Left lobe of liver (tissue), 2 donors: Measurements from ENCODE around the gene WRNIP1. TPM values are rescaled to one million over a fixed set of nuclear protein-coding genes. Genes with fewer than 3 reads are reported as not detected.

Experiments
- ATAC-seq: fragments of 200-7000 bp; cut with Tn5 transposase; one replicate; pipeline ENCODE4 v1.9.1; 2020; ENCODE audit warnings: mild to moderate bottlenecking, moderate library complexity
- DNase-seq: peaks from one replicate; pipeline ENCODE4 v3.0.0-alpha.2; 2020; ENCODE audit warnings: low spot score
- total RNA-seq: library from RNA; stranded (reverse); gene quantifications from one replicate; pipeline ENCODE4 v1.2.1, GENCODE V29; 2021
- donor health status: DM: no; HTN: no; CAD: no; lungs with moderate emphysema.
- donor health status: DM: no; HTN: yes; CAD: no.

Gene WRNIP1
- total RNA-seq, 1 donor from 2014 or later = 16.5 TPM

- DNase-seq (no peak), ATAC-seq (no peak)
These were observed 37.4 kb downstream of the WRNIP1 start for GRCh38 chr6:2802521-2803060.

GRCh38 chr6:2803731-2804429, 38.7 kb downstream of the WRNIP1 start:
- no peak for DNase-seq
- ATAC-seq = no peak

- ATAC-seq (no peak), DNase-seq (no peak)
These were observed 39.3 kb downstream of the WRNIP1 start for GRCh38 chr6:2804516-2804915.

- DNase-seq (no peak), ATAC-seq (no peak)
These were observed 39.8 kb downstream of the WRNIP1 start for GRCh38 chr6:2805031-2805430.

GRCh38 chr6:2806644-2807043, 41.5 kb downstream of the WRNIP1 start:
- no peak for ATAC-seq
- no peak for DNase-seq

- DNase-seq = no peak
- ATAC-seq = peak; percentile 59
These were observed 42.3 kb downstream of the WRNIP1 start for GRCh38 chr6:2807342-2808090.

- DNase-seq = no peak
These were observed 43.8 kb downstream of the WRNIP1 start for GRCh38 chr6:2809015-2809414.

GRCh38 chr6:2810092-2810671, 45.0 kb downstream of the WRNIP1 start:
- ATAC-seq (no peak), DNase-seq (no peak)

More at GRCh38 chr6:2809015-2809414, 43.8 kb downstream of the WRNIP1 start:
- ATAC-seq = no peak

- no peak for ATAC-seq
- DNase-seq = no peak
These were observed 47.5 kb downstream of the WRNIP1 start for GRCh38 chr6:2812695-2813094.

GRCh38 chr6:2816158-2816557, 51.0 kb downstream of the WRNIP1 start:
- no peak for DNase-seq
- ATAC-seq = no peak

GRCh38 chr6:2817903-2818443, 52.8 kb downstream of the WRNIP1 start:
- DNase-seq (no peak), ATAC-seq (peak; percentile 47)

GRCh38 chr6:2818593-2818992, 53.4 kb downstream of the WRNIP1 start:
- DNase-seq = no peak
- ATAC-seq = no peak

- no peak for DNase-seq
- ATAC-seq = no peak
These were observed 53.9 kb downstream of the WRNIP1 start for GRCh38 chr6:2819115-2819514.

GRCh38 chr6:2819978-2820377, 54.8 kb downstream of the WRNIP1 start:
- no peak for DNase-seq
- ATAC-seq = no peak

GRCh38 chr6:2820415-2820814, 55.2 kb downstream of the WRNIP1 start:
- no peak for ATAC-seq
- no peak for DNase-seq

- ATAC-seq = no peak
These were observed 56.4 kb downstream of the WRNIP1 start for GRCh38 chr6:2821554-2821953.

GRCh38 chr6:2823104-2823850, 58.1 kb downstream of the WRNIP1 start:
- ATAC-seq = no peak

More at GRCh38 chr6:2821554-2821953, 56.4 kb downstream of the WRNIP1 start:
- no peak for DNase-seq

GRCh38 chr6:2826131-2826530, 60.9 kb downstream of the WRNIP1 start:
- ATAC-seq = no peak

More at GRCh38 chr6:2823104-2823850, 58.1 kb downstream of the WRNIP1 start:
- DNase-seq = no peak

GRCh38 chr6:2827142-2827541, 61.9 kb downstream of the WRNIP1 start:
- ATAC-seq (no peak), DNase-seq (no peak)

More at GRCh38 chr6:2826131-2826530, 60.9 kb downstream of the WRNIP1 start:
- DNase-seq = no peak

GRCh38 chr6:2828629-2829028, 63.4 kb downstream of the WRNIP1 start:
- no peak for ATAC-seq

GRCh38 chr6:2829253-2829652, 64.1 kb downstream of the WRNIP1 start:
- ATAC-seq (no peak), DNase-seq (no peak)

More at GRCh38 chr6:2828629-2829028, 63.4 kb downstream of the WRNIP1 start:
- no peak for DNase-seq
